AG09309 (cell line): ENCODE measurements around the gene GRB7.

Experiments used
- DNase-seq: peaks from one replicate; pipeline ENCODE4 v3.0.0-alpha.2; 2010; ENCODE audit warnings: low read depth
- H3K4me3 ChIP-seq: 2 replicates; pipeline ENCODE4 v1.5.1; 2011; ENCODE audit warnings: mild to moderate bottlenecking, low read depth, low read length, moderate library complexity; ENCODE audit not compliant: control insufficient read depth
- TF ChIP-seq, protein P1 (sequence below): IDR thresholded peaks from 2 replicates; pipeline ENCODE4 v1.5.1; 2011; ENCODE audit warnings: mild to moderate bottlenecking, low read depth, low read length, inconsistent platforms; ENCODE audit not compliant: insufficient read depth, control insufficient read depth; ENCODE audit errors: missing control alignments

GRB7 gene

DNA sequence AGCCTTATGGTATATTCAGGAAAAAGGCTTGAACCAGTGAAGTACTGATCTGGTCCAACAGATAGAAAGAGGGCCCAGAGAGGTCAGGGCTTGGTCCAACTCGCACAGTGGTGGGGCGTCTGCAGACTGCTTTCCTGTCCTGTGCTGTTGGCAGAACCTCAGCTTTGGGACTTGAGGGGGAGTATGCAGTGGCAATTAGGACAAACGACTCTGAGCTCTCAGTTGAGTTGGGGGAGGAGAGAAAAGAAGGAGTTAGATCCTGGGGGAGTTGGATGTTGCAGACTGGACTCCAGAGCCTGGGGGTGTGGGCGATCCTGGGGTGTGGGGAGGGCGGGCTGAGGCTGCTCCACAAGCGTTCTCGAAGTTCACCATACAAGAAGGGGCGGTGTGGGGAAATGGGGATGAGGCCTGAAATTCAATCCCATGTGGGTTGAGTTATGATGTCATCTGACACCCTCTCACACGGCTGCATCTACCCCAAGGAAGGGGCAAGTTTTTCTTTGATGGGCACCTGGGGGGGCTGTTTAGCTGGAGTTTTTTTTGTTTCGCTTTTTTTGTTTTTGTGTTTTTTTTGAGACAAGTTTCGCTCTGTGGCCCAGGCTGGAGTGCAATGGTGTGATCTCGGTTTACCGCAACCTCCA, 14.6 kb downstream of the GRB7 start:
- no peak overlapping the region for H3K4me3 ChIP-seq
- DNase-seq: no peak
- TF ChIP-seq, protein P1, sequence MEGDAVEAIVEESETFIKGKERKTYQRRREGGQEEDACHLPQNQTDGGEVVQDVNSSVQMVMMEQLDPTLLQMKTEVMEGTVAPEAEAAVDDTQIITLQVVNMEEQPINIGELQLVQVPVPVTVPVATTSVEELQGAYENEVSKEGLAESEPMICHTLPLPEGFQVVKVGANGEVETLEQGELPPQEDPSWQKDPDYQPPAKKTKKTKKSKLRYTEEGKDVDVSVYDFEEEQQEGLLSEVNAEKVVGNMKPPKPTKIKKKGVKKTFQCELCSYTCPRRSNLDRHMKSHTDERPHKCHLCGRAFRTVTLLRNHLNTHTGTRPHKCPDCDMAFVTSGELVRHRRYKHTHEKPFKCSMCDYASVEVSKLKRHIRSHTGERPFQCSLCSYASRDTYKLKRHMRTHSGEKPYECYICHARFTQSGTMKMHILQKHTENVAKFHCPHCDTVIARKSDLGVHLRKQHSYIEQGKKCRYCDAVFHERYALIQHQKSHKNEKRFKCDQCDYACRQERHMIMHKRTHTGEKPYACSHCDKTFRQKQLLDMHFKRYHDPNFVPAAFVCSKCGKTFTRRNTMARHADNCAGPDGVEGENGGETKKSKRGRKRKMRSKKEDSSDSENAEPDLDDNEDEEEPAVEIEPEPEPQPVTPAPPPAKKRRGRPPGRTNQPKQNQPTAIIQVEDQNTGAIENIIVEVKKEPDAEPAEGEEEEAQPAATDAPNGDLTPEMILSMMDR: no peak

- DNase-seq: no peak
- TF ChIP-seq, protein P1: no peak
- peak overlapping the region; percentile 70 for H3K4me3 ChIP-seq
Observed at GRCh38 chr17:39753514-39754160, 15.9 kb downstream of the GRB7 start.

GRCh38 chr17:39754161-39754957, 16.6 kb downstream of the GRB7 start:
- peak overlapping the region; percentile 70 for H3K4me3 ChIP-seq
- peak; percentile 42 for DNase-seq
- TF ChIP-seq, protein P1: peak; percentile 67

GRCh38 chr17:39754958-39755553, 17.3 kb downstream of the GRB7 start:
- DNase-seq: no peak
- H3K4me3 ChIP-seq: peak overlapping the region; percentile 70
- TF ChIP-seq, protein P1: no peak

GRCh38 chr17:39755554-39756379, 18.0 kb downstream of the GRB7 start:
- no peak overlapping the region for H3K4me3 ChIP-seq
- TF ChIP-seq, protein P1: no peak
- DNase-seq: no peak

DNA sequence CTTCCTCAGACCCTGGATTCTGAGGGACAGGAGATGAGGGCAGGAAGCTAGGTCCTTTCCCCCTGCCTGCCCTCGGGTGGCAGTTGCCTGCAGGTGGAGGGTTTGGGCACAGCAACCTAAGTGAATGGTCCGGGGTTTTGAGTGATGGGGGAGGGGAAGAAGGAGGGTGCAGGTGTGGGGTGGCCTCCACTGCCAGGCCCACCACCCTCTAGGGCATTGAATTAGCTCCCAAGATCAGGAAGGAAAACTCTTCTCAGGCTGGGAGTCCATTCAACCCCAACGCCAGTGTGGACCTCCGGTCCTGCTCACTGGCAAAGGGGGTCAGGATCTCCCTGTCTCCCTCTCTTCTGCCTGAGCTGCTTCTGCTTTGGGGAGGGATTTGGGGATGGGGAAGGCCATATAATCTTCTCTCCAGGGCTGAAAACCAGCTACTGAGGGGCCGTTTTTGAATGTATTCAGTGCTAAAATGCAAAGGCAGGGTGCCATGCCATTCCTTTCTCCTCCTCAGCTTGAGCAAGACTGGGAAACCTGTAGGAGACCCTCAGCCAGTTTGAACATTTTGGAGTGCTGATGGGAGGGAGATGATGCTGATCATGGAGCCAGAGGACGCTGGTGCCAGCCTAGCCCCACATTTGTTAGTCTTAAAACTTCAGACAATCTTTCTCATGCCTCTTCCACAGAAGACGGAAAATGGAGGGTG, 18.8 kb downstream of the GRB7 start:
- H3K4me3 ChIP-seq: no peak overlapping the region
- DNase-seq: no peak
- TF ChIP-seq, protein P1: no peak
